IMR-90 (cell line): ENCODE results near the gene ROR2. TPM values are rescaled to one million over a fixed set of nuclear protein-coding genes. Genes with fewer than 3 reads are reported as not detected.

Source experiments
- ATAC-seq: fragments of 200-7000 bp; cut with Tn5 transposase; 2 replicates; pipeline ENCODE4 v1.9.1; 2020; ENCODE audit warnings: low read depth, mild to moderate bottlenecking, moderate library complexity
- BruUV-seq: library from RNA; stranded (reverse); fragments of 400-500 nt; replicated peaks from 2 replicates; lab custom pipeline; 2021; lab: Mats Ljungman, UMichigan
- CTCF ChIA-PET: fragments of 300-600 bp; formaldehyde crosslinking; extraction: SDS; loops from one replicate; lab custom pipeline; 2021; ENCODE audit warnings: antibody characterized with exemption; lab: Yijun Ruan, JAX
- POLR2A ChIA-PET: fragments of 300-600 bp; sonication (Branson Sonifier 250); formaldehyde crosslinking; loops from one replicate; lab custom pipeline; 2022; ENCODE audit warnings: antibody characterized with exemption; ENCODE audit not compliant: unreplicated experiment; lab: Charles Lee
- DNase-seq: peaks from one replicate; pipeline ENCODE4 v3.0.0; 2013
- H2AFZ ChIP-seq: replicated peaks from 2 replicates; pipeline ENCODE3; 2013; ENCODE audit warnings: low read length, mild to moderate bottlenecking; ENCODE audit not compliant: poor library complexity
- H2AK5ac ChIP-seq: 2 replicates; pipeline ENCODE4 v1.6.1; 2013; ENCODE audit warnings: low read depth, low read length, inconsistent platforms
- H2AK9ac ChIP-seq: replicated peaks from 2 replicates; pipeline ENCODE3; 2013; ENCODE audit warnings: mild to moderate bottlenecking, low read depth, low read length, moderate library complexity; ENCODE audit not compliant: poor library complexity
- H2BK120ac ChIP-seq: 2 replicates; pipeline ENCODE4 v1.6.1; 2013; ENCODE audit warnings: low read depth, low read length, inconsistent platforms
- H2BK15ac ChIP-seq: 3 replicates; pipeline ENCODE4 v1.6.1; 2013; ENCODE audit warnings: low read depth, low read length, inconsistent platforms
- H2BK20ac ChIP-seq: 2 replicates; pipeline ENCODE4 v1.6.1; 2013; ENCODE audit warnings: low read depth, mild to moderate bottlenecking, inconsistent platforms, low read length, moderate library complexity
- H2BK5ac ChIP-seq: 2 replicates; pipeline ENCODE4 v1.6.1; 2013; ENCODE audit warnings: mild to moderate bottlenecking, low read depth, low read length, inconsistent platforms; ENCODE audit not compliant: poor library complexity, severe bottlenecking
- H3K14ac ChIP-seq: replicated peaks from 2 replicates; pipeline ENCODE4 v1.6.1; 2013; ENCODE audit warnings: low read depth, low read length, inconsistent platforms
- H3K18ac ChIP-seq: 2 replicates; pipeline ENCODE4 v1.6.1; 2013; ENCODE audit warnings: low read depth, low read length, control low read depth
- H3K23ac ChIP-seq: 2 replicates; pipeline ENCODE4 v1.6.1; 2013; ENCODE audit warnings: low read depth, low read length, inconsistent platforms
- H3K27ac ChIP-seq: 2 replicates; pipeline ENCODE4 v1.5.1; 2013; ENCODE audit warnings: mild to moderate bottlenecking, control low read depth, low read length; ENCODE audit not compliant: insufficient read depth
- H3K27me3 ChIP-seq: 2 replicates; pipeline ENCODE4 v1.6.1; 2013; ENCODE audit warnings: low read length; ENCODE audit not compliant: control insufficient read depth, insufficient read depth
- H3K36me3 ChIP-seq: 2 replicates; pipeline ENCODE4 v1.6.1; 2013; ENCODE audit warnings: low read length, mixed read lengths; ENCODE audit not compliant: control insufficient read depth, insufficient read depth
- H3K4ac ChIP-seq: 2 replicates; pipeline ENCODE4 v1.6.1; 2013; ENCODE audit warnings: low read depth, low read length, inconsistent platforms
- H3K4me1 ChIP-seq: 2 replicates; pipeline ENCODE4 v1.6.1; 2013; ENCODE audit warnings: low read length, mixed read lengths; ENCODE audit not compliant: control insufficient read depth, insufficient read depth
- H3K4me2 ChIP-seq: 2 replicates; pipeline ENCODE4 v1.6.1; 2013; ENCODE audit warnings: low read depth, mild to moderate bottlenecking, control low read depth, low read length, moderate library complexity
- H3K4me3 ChIP-seq: 2 replicates; pipeline ENCODE4 v1.5.1; 2013; ENCODE audit warnings: low read depth, mild to moderate bottlenecking, control low read depth, low read length, moderate library complexity; ENCODE audit not compliant: insufficient read depth
- H3K56ac ChIP-seq: 2 replicates; pipeline ENCODE4 v1.6.1; 2013; ENCODE audit warnings: low read length, inconsistent platforms; ENCODE audit not compliant: insufficient read depth; ENCODE audit errors: extremely low read depth
- H3K79me1 ChIP-seq, 2 experiments: 2 replicates each; pipeline ENCODE4 v1.6.1; 2013; ENCODE audit warnings: low read length in 2 of 2, inconsistent platforms in 1 of 2, low read depth in 1 of 2
- H3K9ac ChIP-seq: 2 replicates; pipeline ENCODE4 v1.6.1; 2013; ENCODE audit warnings: low read depth, low read length, control low read depth
- H3K9me1 ChIP-seq: 2 replicates; pipeline ENCODE4 v1.6.1; 2013; ENCODE audit warnings: low read length, inconsistent platforms; ENCODE audit not compliant: insufficient read depth
- H3K9me3 ChIP-seq: 2 replicates; pipeline ENCODE4 v1.6.1; 2013; ENCODE audit warnings: low read length; ENCODE audit not compliant: control insufficient read depth, insufficient read depth
- H4K20me1 ChIP-seq: 2 replicates; pipeline ENCODE4 v1.6.1; 2013; ENCODE audit warnings: low read length, inconsistent platforms; ENCODE audit not compliant: insufficient read depth
- H4K5ac ChIP-seq: 2 replicates; pipeline ENCODE4 v1.6.1; 2013; ENCODE audit warnings: mild to moderate bottlenecking, low read depth, low read length, control low read depth
- H4K8ac ChIP-seq, 2 experiments: 2 replicates each; pipeline ENCODE4 v1.6.1; 2013; ENCODE audit warnings: low read depth in 2 of 2, low read length in 2 of 2, control low read depth in 1 of 2, inconsistent platforms in 1 of 2
- H4K91ac ChIP-seq: 2 replicates; pipeline ENCODE4 v1.6.1; 2013; ENCODE audit warnings: low read depth, low read length, inconsistent platforms; ENCODE audit not compliant: insufficient read depth
- BHLHE40 ChIP-seq: fragments of 150-350 bp; IDR thresholded peaks from 2 replicates; pipeline ENCODE4 v1.6.1; 2016; ENCODE audit warnings: mild to moderate bottlenecking, low read depth, low read length
- CEBPB ChIP-seq: IDR thresholded peaks from 2 replicates; pipeline ENCODE4 v1.6.1; 2012; ENCODE audit warnings: low read depth, low read length, improper control_type of control experiment
- CHD1 ChIP-seq: IDR thresholded peaks from 2 replicates; pipeline ENCODE4 v1.6.1; 2012; ENCODE audit warnings: low read depth, low read length, improper control_type of control experiment
- CTCF ChIP-seq: conservative IDR thresholded peaks from 2 replicates; pipeline ENCODE4 v1.5.1; 2012; ENCODE audit warnings: mild to moderate bottlenecking, low read depth, low read length, improper control_type of control experiment
- ELK1 ChIP-seq: fragments of 150-350 bp; IDR thresholded peaks from 2 replicates; pipeline ENCODE4 v1.6.1; 2016; ENCODE audit warnings: low read depth, mild to moderate bottlenecking, low read length, moderate library complexity, borderline replicate concordance
- FOS ChIP-seq: fragments of 150-350 bp; IDR thresholded peaks from 2 replicates; pipeline ENCODE4 v1.6.1; 2016; ENCODE audit warnings: low read depth, low read length
- MAFK ChIP-seq: IDR thresholded peaks from 2 replicates; pipeline ENCODE4 v1.6.1; 2012; ENCODE audit warnings: low read depth, low read length, improper control_type of control experiment
- MAZ ChIP-seq: IDR thresholded peaks from 2 replicates; pipeline ENCODE4 v1.6.1; 2012; ENCODE audit warnings: low read depth, mild to moderate bottlenecking, low read length, improper control_type of control experiment, moderate library complexity, borderline replicate concordance
- MXI1 ChIP-seq: IDR thresholded peaks from 2 replicates; pipeline ENCODE4 v1.6.1; 2012; ENCODE audit warnings: low read depth, mild to moderate bottlenecking, low read length, moderate library complexity, borderline replicate concordance
- NFE2L2 ChIP-seq: fragments of 150-350 bp; IDR thresholded peaks from 2 replicates; pipeline ENCODE4 v1.6.1; 2016; ENCODE audit warnings: low read depth, mild to moderate bottlenecking, low read length
- POLR2A ChIP-seq: IDR thresholded peaks from 2 replicates; pipeline ENCODE4 v1.6.1; 2012; ENCODE audit warnings: mild to moderate bottlenecking, low read depth, low read length
- RFX5 ChIP-seq: IDR thresholded peaks from 2 replicates; pipeline ENCODE4 v1.8.0; 2012; ENCODE audit warnings: low read depth, mild to moderate bottlenecking, low read length, moderate library complexity
- SMC3 ChIP-seq: fragments of 150-350 bp; IDR thresholded peaks from 2 replicates; pipeline ENCODE4 v1.6.1; 2016; ENCODE audit warnings: low read depth, mild to moderate bottlenecking, antibody characterized with exemption, low read length, moderate library complexity
- WGBS, 2 experiments: methylation state at CpG; one replicate each; pipeline versions ENCODE4 v1.1.5 to v1.1.7; 2013; ENCODE audit warnings: missing lambda C conversion rate in 2 of 2; ENCODE audit not compliant: insufficient read length in 1 of 2; ENCODE audit errors: extremely low coverage in 2 of 2; 5-methylcytosine and 5-hydroxymethylcytosine counted together
- dilution Hi-C: fragments of 300-500 bp; cut with HindIII; formaldehyde crosslinking; loops from one replicate; pipeline ENCODE4 v1.14.3; 2018; ENCODE audit warnings: low sequenced_read_pairs; ENCODE audit not compliant: unreplicated experiment
- in situ Hi-C: fragments of 300-500 bp; cut with MboI; formaldehyde crosslinking; loops from 3 replicates; pipeline ENCODE4 v1.14.3; 2019; ENCODE audit warnings: low sequenced_read_pairs, inconsistent platforms, mixed read lengths
- intact Hi-C: fragments of 100-400 bp; cut with micrococcal nuclease; formaldehyde crosslinking; loops from 2 replicates; pipeline ENCODE4 v1.10.0; 2022
- polyA plus RNA-seq, 3 experiments: library from polyadenylated mRNA; depleted of rRNA; stranded (reverse); fragments of >200 nt; gene quantifications; 2 replicates each; pipeline ENCODE4 v1.2.3, GENCODE V29; 2012; ENCODE audit warnings: low replicate concordance in 1 of 3
- total RNA-seq: library from RNA; depleted of rRNA; stranded (reverse); fragments of >200 nt; gene quantifications from 2 replicates; pipeline ENCODE4 v1.2.3, GENCODE V29; 2012

The ROR2 gene
- total and polyA plus RNA-seq, 2 of the 4 experiments (the other 2 are of a cell fraction) = 2.3 to 4.8 TPM

GRCh38 chr9:91764661-91765060 lies 185.4 kb downstream of the ROR2 start:
- BruUV-seq = no TSS peak
- Histone ChIP-seq H4K20me1 (no peaks in the 10 kb centered on the region), H2AK5ac (no peak overlapping the region), H3K36me3 (peaks cover 2% of the 10 kb centered on the region; the same call in 1 of the 2 replicates), H3K27me3 (peaks cover 4% of the 10 kb centered on the region; the same call in 1 of the 2 replicates), H3K79me1 (no peaks in the 10 kb centered on the region), H4K5ac (no peak overlapping the region), H4K91ac (no peak overlapping the region), H2BK15ac (no peak overlapping the region), H3K18ac (no peak overlapping the region), H3K4ac (no peak overlapping the region), H2BK20ac (no peak overlapping the region), H2BK120ac (no peak overlapping the region), H3K4me1 (no peaks in the 10 kb centered on the region), H2BK5ac (no peak overlapping the region), H3K9me3 (peaks cover 2% of the 10 kb centered on the region; the same call in 1 of the 2 replicates), H3K14ac (no peak overlapping the region), H3K23ac (no peak overlapping the region), H3K4me3 (no peak overlapping the region), H2AK9ac (no peak overlapping the region), H3K9me1 (no peaks in the 10 kb centered on the region), H3K56ac (no peak overlapping the region), H2AFZ (no peak overlapping the region), H3K9ac (no peak overlapping the region), H3K27ac (no peak overlapping the region), H3K4me2 (no peak overlapping the region), H4K8ac (no peak overlapping the region)
- no peak for ATAC-seq
- ChIA-PET POLR2A (no interaction called here), CTCF (no interaction called here)
- intact Hi-C loops = no loop called here
- in situ Hi-C loops = no loop called here
- DNase-seq = no peak
- TF ChIP-seq MXI1 = no peak
- TF ChIP-seq MAFK = no peak
- TF ChIP-seq BHLHE40 = no peak
- TF ChIP-seq CHD1 = no peak
- no peak for TF ChIP-seq FOS
- no peak for TF ChIP-seq ELK1
- TF ChIP-seq CEBPB = no peak
- no peak for TF ChIP-seq CTCF
- no peak for TF ChIP-seq NFE2L2
- TF ChIP-seq SMC3 = no peak
- no peak for TF ChIP-seq MAZ
- no peak for TF ChIP-seq RFX5
- TF ChIP-seq POLR2A = no peak
- dilution Hi-C loops = no loop called here
- 100% methylated on average over 1 of the region's 2 CpGs; no CpG with 5 or more reads in 1 of the 2 experiments for WGBS, 2 experiments
